ENCODE results near the gene PJVK. TPM values are rescaled to one million over a fixed set of nuclear protein-coding genes. Genes with fewer than 3 reads are reported as not detected.

Gene PJVK
- polyA plus RNA-seq, 3 donors, result 1.4 TPM; not detected in 2

GRCh38 chr2:178479758-178480226 is 28.6 kb downstream of the PJVK start:
- peaks cover 33 to 39% of the 10 kb centered on the region in 2 donors for H3K4me1 ChIP-seq (ENCODE audit: control insufficient read depth in 1 of 2, insufficient read depth in 2 of 2, low read length in 2 of 2)
- TF ChIP-seq CTCF (IDR thresholded peaks at IDR 0.05), result no peak
- no peaks in the 10 kb centered on the region for H3K36me3 ChIP-seq (replicated peaks in 1 of 2; ENCODE audit: control insufficient read depth in 1 of 2, insufficient read depth in 2 of 2, low read length in 2 of 2)
- peak overlapping the region; percentile 88 for H3K9ac ChIP-seq (ENCODE audit: insufficient read depth, low read length, poor library complexity, severe bottlenecking)
- H3K27me3 ChIP-seq (ENCODE audit: control insufficient read depth in 2 of 2, insufficient read depth in 2 of 2, low read length in 2 of 2), result no peaks in the 10 kb centered on the region
- peak overlapping the region; percentile 97 to 100 (median 99) for H3K27ac Mint-ChIP-seq
- peak overlapping the region; percentile 39 to 86 (median 42) for H3K4me3 ChIP-seq (replicated peaks in 1 of 3; ENCODE audit: low read depth in 2 of 3, low read length in 3 of 3)
- no peaks in the 10 kb centered on the region for H3K9me3 Mint-ChIP-seq
- WGBS (ENCODE audit: insufficient coverage), result 27% methylated on average over 15 of the region's 19 CpGs
- H3K27ac ChIP-seq (ENCODE audit: low read depth in 1 of 2, low read length in 2 of 2), result peak overlapping the region; percentile 89 to 99
- H3K9me3 ChIP-seq (replicated peaks in 1 of 2; ENCODE audit: control insufficient read depth in 1 of 2, insufficient read depth in 1 of 2, low read length in 2 of 2), result no peaks in the 10 kb centered on the region
- peak overlapping the region; percentile 80 for H2AFZ ChIP-seq (ENCODE audit: insufficient read depth, low read depth, low read length, poor library complexity, severe bottlenecking)
- intact Hi-C loops (cut with micrococcal nuclease), result loop anchor here (1.0 to 5.0 kb wide), 3 partner anchors 28 to 43 kb away; partner anchors contain the start of genes PJVK (in 1 of the 2) and PRKRA (in 1 of the 2)
- peaks cover 14% of the 10 kb centered on the region for H4K20me1 ChIP-seq (ENCODE audit: insufficient read depth, low read length)
- peak overlapping the region; percentile 68 to 92 for H3K4me3 Mint-ChIP-seq
- H3K36me3 Mint-ChIP-seq, result no peaks in the 10 kb centered on the region
- peak in 1 of 3 donors; percentile 27 for DNase-seq
- H3K4me1 Mint-ChIP-seq, result peaks cover 40% of the 10 kb centered on the region
- H3K27me3 Mint-ChIP-seq (ENCODE audit: low read depth in 3 of 3), result no peaks in the 10 kb centered on the region
- H3K4me2 ChIP-seq (replicated peaks; ENCODE audit: extremely low read depth, low read length, poor library complexity, severe bottlenecking), result peak overlapping the region; percentile 97
- peaks cover 46% of the 10 kb centered on the region for H3K79me2 ChIP-seq (ENCODE audit: insufficient read depth, low read length)

GRCh38 chr2:178480227-178481181 is 29.3 kb downstream of the PJVK start, which contains the start of gene PLEKHA3:
Gene PLEKHA3 (plus strand): TSS chr2:178480457. CDS start chr2:178480870, 413 bp downstream.
- no peaks in the 10 kb centered on the region for H3K9me3 Mint-ChIP-seq
- Histone ChIP-seq H3K4me1 (ENCODE audit: control insufficient read depth in 1 of 2, insufficient read depth in 2 of 2, low read length in 2 of 2) (peaks cover 33 to 39% of the 10 kb centered on the region in 2 donors), H3K9ac (ENCODE audit: insufficient read depth, low read length, poor library complexity, severe bottlenecking) (peak within 1 kb of the TSS; percentile 88), H2AFZ (ENCODE audit: insufficient read depth, low read depth, low read length, poor library complexity, severe bottlenecking) (peak within 1 kb of the TSS; percentile 80), H3K36me3 (replicated peaks in 1 of 2; ENCODE audit: control insufficient read depth in 1 of 2, insufficient read depth in 2 of 2, low read length in 2 of 2) (peaks cover 1 to 3% of the 10 kb centered on the region in 2 donors), H3K4me2 (replicated peaks; ENCODE audit: extremely low read depth, low read length, poor library complexity, severe bottlenecking) (peak within 1 kb of the TSS; percentile 97), H3K9me3 (replicated peaks in 1 of 2; ENCODE audit: control insufficient read depth in 1 of 2, insufficient read depth in 1 of 2, low read length in 2 of 2) (no peaks in the 10 kb centered on the region), H3K79me2 (ENCODE audit: insufficient read depth, low read length) (peaks cover 53% of the 10 kb centered on the region), H4K20me1 (ENCODE audit: insufficient read depth, low read length) (peaks cover 21% of the 10 kb centered on the region), H3K4me3 (replicated peaks in 1 of 3; ENCODE audit: low read depth in 2 of 3, low read length in 3 of 3) (peak within 1 kb of the TSS; percentile 71 to 98 (median 79)), H3K27me3 (ENCODE audit: control insufficient read depth in 2 of 2, insufficient read depth in 2 of 2, low read length in 2 of 2) (no peaks in the 10 kb centered on the region), H3K27ac (ENCODE audit: low read depth in 1 of 2, low read length in 2 of 2) (peak within 1 kb of the TSS; percentile 89 to 99)
- WGBS (ENCODE audit: insufficient coverage), result under 1% methylated on average over 81 of the region's 92 CpGs
- H3K27ac Mint-ChIP-seq, result peak within 1 kb of the TSS; percentile 97 to 100 (median 99)
- DNase-seq, result peak; percentile 91 to 94 (median 91)
- peak within 1 kb of the TSS; percentile 94 to 95 for H3K4me3 Mint-ChIP-seq
- no peak for TF ChIP-seq CTCF (IDR thresholded peaks at IDR 0.05)
- intact Hi-C loops (cut with micrococcal nuclease), result loop anchor here (5.0 kb wide), 2 partner anchors 38 to 42 kb away; no protein-coding TSS in a partner anchor
- peaks cover 0 to 3% of the 10 kb centered on the region in 2 donors for H3K36me3 Mint-ChIP-seq
- H3K4me1 Mint-ChIP-seq, result peaks cover 42% of the 10 kb centered on the region
- H3K27me3 Mint-ChIP-seq (ENCODE audit: low read depth in 3 of 3), result no peaks in the 10 kb centered on the region
